Upper lobe of left lung (tissue), 6 donors: ENCODE data around the gene GNGT2. TPM values are rescaled to one million over a fixed set of nuclear protein-coding genes. Genes with fewer than 3 reads are reported as not detected.
A peak's percentile ranks its signal among the peaks of the same experiment; 100 is the strongest.

Source experiments
- ATAC-seq, 2 donors: fragments of 200-7000 bp; cut with Tn5 transposase; one replicate each; pipeline ENCODE4 v1.9.1; 2022; ENCODE audit warnings: mild to moderate bottlenecking in 2 of 2, moderate library complexity in 2 of 2; ENCODE audit not compliant: low FRiP score in 2 of 2
- DNase-seq, 2 donors: peaks; one replicate each; pipeline ENCODE4 v3.0.0-alpha.2; 2019 to 2020
- H3K27ac ChIP-seq, 4 donors: fragments of 200-600 bp; sonication (generic); one replicate each; pipeline ENCODE4 v1.5.1; 2016 to 2019
- H3K27me3 ChIP-seq, 4 donors: fragments of 200-600 bp; sonication (generic); one replicate each; pipeline ENCODE4 v1.5.1; 2017 to 2019
- H3K36me3 ChIP-seq, 4 donors: fragments of 200-600 bp; sonication (generic); one replicate each; pipeline ENCODE4 v1.5.1; 2016 to 2019
- H3K4me1 ChIP-seq, 4 donors: fragments of 200-600 bp; sonication (generic); one replicate each; pipeline ENCODE4 v1.5.1; 2018 to 2019
- H3K4me3 ChIP-seq, 4 donors: fragments of 200-600 bp; sonication (generic); one replicate each; pipeline ENCODE4 v1.5.1; 2017 to 2019; ENCODE audit warnings: mild to moderate bottlenecking in 2 of 4, moderate library complexity in 1 of 4
- H3K9me3 ChIP-seq, 4 donors: fragments of 200-600 bp; sonication (generic); one replicate each; pipeline ENCODE4 v1.5.1; 2018 to 2019
- EP300 ChIP-seq, 4 donors: sonication (generic); formaldehyde crosslinking; IDR thresholded peaks; one replicate each; pipeline ENCODE4 v1.5.1; 2017; ENCODE audit warnings: antibody characterized with exemption in 4 of 4, control low read depth in 2 of 4
- POLR2A ChIP-seq, 4 donors: fragments of 450-650 bp; IDR thresholded peaks; one replicate each; pipeline ENCODE4 v1.5.1; 2016 to 2017; ENCODE audit warnings: antibody characterized with exemption in 4 of 4, mild to moderate bottlenecking in 2 of 4
- POLR2AphosphoS5 ChIP-seq, 2 donors: sonication (generic); formaldehyde crosslinking; IDR thresholded peaks; one replicate each; pipeline ENCODE4 v1.5.1; 2017; ENCODE audit warnings: antibody characterized with exemption in 2 of 2
- WGBS, 2 donors: methylation state at CpG; one replicate each; pipeline ENCODE4 v1.1.5; 2017 to 2018; 5-methylcytosine and 5-hydroxymethylcytosine counted together
- total RNA-seq, 6 donors: library from RNA; depleted of rRNA in 4 of 6; stranded (reverse); fragments of >200 nt in 4 of 6; gene quantifications; one replicate each; pipeline versions ENCODE4 v1.1.0 to v1.2.1, GENCODE V29; 2016 to 2021
- TF ChIP-seq, protein P1 (sequence below), 6 experiments: fragments of 450-650 bp in 4 of 6; fragments of 200-600 bp in 2 of 6; sonication (generic) in 2 of 6; IDR thresholded peaks; one replicate each; pipeline ENCODE4 v1.5.1; 2016 to 2019; ENCODE audit warnings: antibody characterized with exemption in 6 of 6
- donor health status: DM: no; HTN: no; CAD: no; lungs with moderate emphysema.
- donor health status: DM: no; HTN: yes; CAD: no; lungs with severe emphysema.

GNGT2 gene
- total RNA-seq, 6 donors from 2014 or later, result 1.1 to 22.5 (median 9.9) TPM

DNA sequence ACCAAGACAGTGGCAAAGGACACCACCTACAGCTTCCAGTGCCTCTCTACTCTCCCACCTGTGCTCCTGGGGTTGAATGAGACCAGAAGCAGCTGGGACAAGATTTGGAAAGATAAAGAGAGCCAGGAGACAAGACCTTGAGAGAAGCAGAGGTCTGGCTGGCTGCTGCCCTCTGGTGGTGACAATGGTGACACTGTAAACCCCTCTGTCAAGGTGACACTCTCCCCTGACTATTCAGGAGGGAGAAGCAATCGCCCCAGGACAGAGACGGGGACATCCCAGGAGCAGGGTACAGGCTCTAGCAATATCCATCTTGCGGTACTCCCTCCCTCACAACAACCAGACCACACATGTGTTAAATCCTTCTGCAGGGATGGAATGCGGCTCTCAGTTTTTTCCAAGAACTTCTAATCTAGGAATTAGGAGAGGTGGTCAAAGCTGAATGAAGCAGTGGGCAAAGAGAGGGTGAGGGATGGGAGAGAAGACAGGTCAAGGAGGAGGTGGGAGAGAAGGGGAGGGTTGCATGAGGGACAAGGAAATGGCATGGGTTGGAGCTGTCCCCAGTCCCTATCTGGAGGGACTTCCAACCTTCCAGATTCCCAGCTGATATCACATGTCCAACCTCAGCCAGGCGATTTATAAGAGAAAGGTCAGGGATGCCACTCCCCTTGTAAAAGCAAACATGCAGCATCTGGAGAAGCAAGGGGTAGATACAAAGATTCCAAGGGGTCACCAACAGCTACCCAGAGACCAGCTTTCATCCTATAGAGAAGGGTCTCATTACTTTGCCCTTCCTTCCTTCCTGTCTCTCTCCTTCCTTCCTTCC is 17.3 kb upstream of the GNGT2 start:
- DNase-seq, result peak in 1 of 2 donors; percentile 80
- no peak overlapping the region for H3K4me3 ChIP-seq
- TF ChIP-seq POLR2AphosphoS5 (IDR thresholded peaks at IDR 0.05) (no peak), POLR2A (IDR thresholded peaks at IDR 0.05) (no peak), EP300 (IDR thresholded peaks at IDR 0.05) (no peak)
- TF ChIP-seq, protein P1, sequence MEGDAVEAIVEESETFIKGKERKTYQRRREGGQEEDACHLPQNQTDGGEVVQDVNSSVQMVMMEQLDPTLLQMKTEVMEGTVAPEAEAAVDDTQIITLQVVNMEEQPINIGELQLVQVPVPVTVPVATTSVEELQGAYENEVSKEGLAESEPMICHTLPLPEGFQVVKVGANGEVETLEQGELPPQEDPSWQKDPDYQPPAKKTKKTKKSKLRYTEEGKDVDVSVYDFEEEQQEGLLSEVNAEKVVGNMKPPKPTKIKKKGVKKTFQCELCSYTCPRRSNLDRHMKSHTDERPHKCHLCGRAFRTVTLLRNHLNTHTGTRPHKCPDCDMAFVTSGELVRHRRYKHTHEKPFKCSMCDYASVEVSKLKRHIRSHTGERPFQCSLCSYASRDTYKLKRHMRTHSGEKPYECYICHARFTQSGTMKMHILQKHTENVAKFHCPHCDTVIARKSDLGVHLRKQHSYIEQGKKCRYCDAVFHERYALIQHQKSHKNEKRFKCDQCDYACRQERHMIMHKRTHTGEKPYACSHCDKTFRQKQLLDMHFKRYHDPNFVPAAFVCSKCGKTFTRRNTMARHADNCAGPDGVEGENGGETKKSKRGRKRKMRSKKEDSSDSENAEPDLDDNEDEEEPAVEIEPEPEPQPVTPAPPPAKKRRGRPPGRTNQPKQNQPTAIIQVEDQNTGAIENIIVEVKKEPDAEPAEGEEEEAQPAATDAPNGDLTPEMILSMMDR (IDR thresholded peaks at IDR 0.05), result peak; percentile 68 to 83 (median 75)
- peak; percentile 54 to 70 for ATAC-seq
- H3K36me3 ChIP-seq, result peaks cover 0 to 4% (median 0%) of the 10 kb centered on the region in 4 donors
- H3K9me3 ChIP-seq, result no peaks in the 10 kb centered on the region
- peaks cover 0 to 15% (median 6%) of the 10 kb centered on the region in 4 donors for H3K27me3 ChIP-seq
- H3K4me1 ChIP-seq, result peaks cover 32 to 56% (median 38%) of the 10 kb centered on the region in 4 donors
- H3K27ac ChIP-seq, result no peak overlapping the region
- WGBS, 2 donors, result 24 to 29% methylated on average over 5 of the region's 5 CpGs

DNA sequence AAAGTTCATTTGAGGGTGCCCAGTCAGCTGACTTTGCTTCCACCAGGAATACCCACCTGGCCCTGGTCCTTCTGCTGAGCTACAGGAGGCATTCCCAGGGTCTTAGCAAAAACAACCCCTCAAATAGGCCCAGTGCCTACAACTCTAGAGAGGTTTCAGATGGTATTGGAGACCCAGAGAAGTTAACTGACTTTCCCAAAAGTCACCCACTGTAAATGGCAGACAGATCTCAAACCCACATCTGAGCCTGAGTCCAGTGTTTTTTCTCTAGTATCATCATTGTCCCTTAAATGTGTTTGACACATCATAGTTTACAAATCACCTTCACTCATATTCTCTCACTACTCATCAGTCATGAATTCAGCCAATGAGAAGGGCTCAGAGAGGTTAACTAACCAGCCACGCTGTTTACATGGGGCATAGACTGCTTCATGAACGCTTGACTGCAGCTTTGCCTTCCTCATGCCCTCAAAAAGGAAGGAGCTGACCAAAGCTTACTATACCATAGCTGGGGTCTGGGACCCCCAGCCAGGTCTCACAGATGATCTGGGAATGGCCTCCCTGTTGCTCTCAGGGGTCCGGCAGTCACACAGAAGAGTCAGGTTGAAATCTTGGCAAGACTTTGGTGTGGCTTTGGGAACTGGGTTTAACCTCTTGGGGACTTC is 16.5 kb upstream of the GNGT2 start:
- H3K36me3 ChIP-seq, result peaks cover 0 to 11% (median 0%) of the 10 kb centered on the region in 4 donors

DNA sequence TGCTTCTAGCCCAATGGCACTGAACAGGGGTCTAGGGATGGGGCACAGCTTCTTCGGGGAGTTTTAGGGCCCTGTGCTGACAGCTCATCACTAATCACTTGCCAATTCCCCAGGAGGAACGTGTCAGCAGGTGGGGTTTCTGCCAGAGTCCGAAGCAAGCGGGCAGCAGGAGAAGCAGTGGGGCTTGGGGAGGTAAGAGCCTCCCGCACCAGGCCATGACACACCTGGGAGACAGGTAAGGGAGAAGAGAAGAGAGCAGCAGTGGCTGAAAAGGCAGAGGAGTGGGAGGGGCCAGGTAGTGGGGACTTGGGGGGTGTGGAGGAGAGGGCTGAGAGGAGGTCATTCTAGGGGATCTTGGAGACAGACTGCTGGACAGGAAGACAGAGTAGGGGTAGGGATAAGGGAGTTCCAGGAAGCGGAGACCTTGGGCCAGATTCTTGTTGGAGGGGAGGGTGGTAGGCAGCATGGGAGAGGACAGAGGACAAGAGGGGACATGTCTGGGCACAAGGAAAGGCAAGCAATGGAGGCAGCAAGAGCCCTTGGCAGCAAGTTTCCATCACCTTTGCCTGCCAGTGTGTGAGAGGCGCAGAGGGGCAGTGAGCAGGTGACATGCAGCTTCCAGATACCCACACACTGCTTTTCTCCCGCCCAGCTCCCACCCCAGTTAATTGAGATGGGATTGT is 15.3 kb upstream of the GNGT2 start:
- H3K27me3 ChIP-seq, result peaks cover 0 to 15% (median 6%) of the 10 kb centered on the region in 4 donors
- H3K4me3 ChIP-seq, result no peak overlapping the region
- H3K36me3 ChIP-seq, result peaks cover 0 to 13% (median 0%) of the 10 kb centered on the region in 4 donors
- H3K27ac ChIP-seq, result no peak overlapping the region
- TF ChIP-seq, protein P1 (IDR thresholded peaks at IDR 0.05), result no peak
- no peak for TF ChIP-seq EP300 (IDR thresholded peaks at IDR 0.05)
- no peak for TF ChIP-seq POLR2AphosphoS5 (IDR thresholded peaks at IDR 0.05)
- TF ChIP-seq POLR2A (IDR thresholded peaks at IDR 0.05), result no peak
- no peaks in the 10 kb centered on the region for H3K9me3 ChIP-seq
- no peak for DNase-seq
- no peak for ATAC-seq
- 86% methylated on average over 7 to 8 of the region's 8 CpGs for WGBS, 2 donors
- peaks cover 28 to 46% (median 34%) of the 10 kb centered on the region in 4 donors for H3K4me1 ChIP-seq

More for the DNA sequence above, 16.5 kb upstream of the GNGT2 start:
- no peak for TF ChIP-seq POLR2A (IDR thresholded peaks at IDR 0.05)
- TF ChIP-seq EP300 (IDR thresholded peaks at IDR 0.05), result no peak
- TF ChIP-seq, protein P1 (IDR thresholded peaks at IDR 0.05), result no peak
- no peak for TF ChIP-seq POLR2AphosphoS5 (IDR thresholded peaks at IDR 0.05)
- no peak for ATAC-seq
- Histone ChIP-seq H3K4me3 (no peak overlapping the region), H3K9me3 (no peaks in the 10 kb centered on the region), H3K27ac (no peak overlapping the region), H3K27me3 (peaks cover 0 to 15% (median 6%) of the 10 kb centered on the region in 4 donors), H3K4me1 (peaks cover 32 to 56% (median 38%) of the 10 kb centered on the region in 4 donors)
- no peak for DNase-seq
- WGBS, 2 donors, result 44 to 86% methylated on average over 2 to 3 of the region's 3 CpGs

DNA sequence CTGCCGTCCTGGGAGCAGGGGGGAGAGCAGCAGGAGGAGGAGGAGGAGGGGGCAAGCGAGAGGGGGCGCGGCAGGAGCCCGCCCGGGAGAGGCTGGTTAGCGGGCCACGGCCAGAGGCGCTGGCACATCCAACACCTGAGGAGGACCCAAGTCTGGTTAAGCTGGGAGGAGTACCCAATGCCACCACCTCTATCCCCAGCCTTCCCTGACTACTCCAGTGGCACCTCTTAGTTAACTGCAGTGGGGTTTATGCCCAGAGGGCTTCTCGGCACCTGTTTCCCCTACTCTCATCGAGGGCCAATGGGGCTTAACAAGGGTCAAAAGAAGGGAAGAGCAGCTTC is 14.6 kb upstream of the GNGT2 start:
- TF ChIP-seq POLR2AphosphoS5 (IDR thresholded peaks at IDR 0.05), result no peak
- TF ChIP-seq, protein P1 (IDR thresholded peaks at IDR 0.05), result no peak
- no peak for TF ChIP-seq POLR2A (IDR thresholded peaks at IDR 0.05)
- no peak for TF ChIP-seq EP300 (IDR thresholded peaks at IDR 0.05)
- Histone ChIP-seq H3K9me3 (no peaks in the 10 kb centered on the region), H3K27me3 (peaks cover 0 to 14% (median 6%) of the 10 kb centered on the region in 4 donors), H3K4me1 (peaks cover 22 to 44% (median 29%) of the 10 kb centered on the region in 4 donors), H3K4me3 (peak overlapping the region in 2 of 4 donors; percentile 16 to 38), H3K36me3 (peaks cover 0 to 19% (median 2%) of the 10 kb centered on the region in 4 donors), H3K27ac (no peak overlapping the region)
- DNase-seq (no peak), ATAC-seq (no peak)
- WGBS, 2 donors, result 36 to 73% methylated on average over 2 to 9 of the region's 11 CpGs
